ENCODE data around the gene KCNN4. TPM values are rescaled to one million over a fixed set of nuclear protein-coding genes. Genes with fewer than 3 reads are reported as not detected.

KCNN4 gene
- total and polyA plus RNA-seq, 2 of the 13 experiments (the other 11 are each of a cell fraction or from before 2014, with no cell fraction given), result 0.13 to 0.25 TPM

- TF ChIP-seq GLMP (CRISPR knock-in tag; IDR thresholded peaks at IDR 0.05; ENCODE audit: borderline replicate concordance) (no peak), XRCC5 (optimal IDR thresholded peaks at IDR 0.05; ENCODE audit: low read length) (peak; percentile 40), ZNF138 (CRISPR knock-in tag; IDR thresholded peaks at IDR 0.05; ENCODE audit: low read depth) (no peak), TARDBP (CRISPR knock-in tag; IDR thresholded peaks at IDR 0.05) (no peak), CEBPG (CRISPR knock-in tag; IDR thresholded peaks at IDR 0.05) (no peak), POLR2A (IDR thresholded peaks at IDR 0.05; ENCODE audit: insufficient read depth in 1 of 2, low read depth in 2 of 2, low read length in 2 of 2) (peak; percentile 60 to 61), FLYWCH1 (CRISPR knock-in tag; IDR thresholded peaks at IDR 0.05) (no peak), THYN1 (CRISPR knock-in tag; IDR thresholded peaks at IDR 0.05; ENCODE audit: borderline replicate concordance, low read depth) (no peak), ZNF614 (CRISPR knock-in tag; IDR thresholded peaks at IDR 0.05; ENCODE audit: borderline replicate concordance) (no peak), ZNF557 (CRISPR knock-in tag; IDR thresholded peaks at IDR 0.05) (no peak), FOSL2 (CRISPR knock-in tag; IDR thresholded peaks at IDR 0.05) (no peak), ZSCAN5A (CRISPR knock-in tag; IDR thresholded peaks at IDR 0.05; ENCODE audit: borderline replicate concordance) (no peak), STAT6 (CRISPR knock-in tag; IDR thresholded peaks at IDR 0.05; ENCODE audit: borderline replicate concordance) (no peak), THRA (CRISPR knock-in tag; IDR thresholded peaks at IDR 0.05; ENCODE audit: borderline replicate concordance) (peak; percentile 13; the same call in 1 of the 2 replicates), TEF (CRISPR knock-in tag; IDR thresholded peaks at IDR 0.05) (no peak), ZMYM4 (CRISPR knock-in tag; IDR thresholded peaks at IDR 0.05) (peak; percentile 38; the same call in 1 of the 2 replicates), BCL6 (CRISPR knock-in tag; IDR thresholded peaks at IDR 0.05) (no peak), PCBP1 (IDR thresholded peaks at IDR 0.05; ENCODE audit: borderline replicate concordance, low read depth, low read length) (no peak), NCOA1 (CRISPR knock-in tag; IDR thresholded peaks at IDR 0.05) (no peak), SNRNP70 (IDR thresholded peaks at IDR 0.05; ENCODE audit: low read depth, low read length) (no peak), ZNF337 (CRISPR knock-in tag; IDR thresholded peaks at IDR 0.05; ENCODE audit: borderline replicate concordance, low read depth) (no peak), ZNF124 (CRISPR knock-in tag; IDR thresholded peaks at IDR 0.05) (no peak), ZNF441 (CRISPR knock-in tag; IDR thresholded peaks at IDR 0.05; ENCODE audit: borderline replicate concordance) (0 out of 2 replicates have a peak, but pooled peaks have one; percentile 14)
These were observed 46.3 kb upstream of the KCNN4 start, which contains the start of gene ZNF283 (continued) for GRCh38 chr19:43826787-43827754.
